Endothelial cell (in vitro differentiated cells): ENCODE data around the gene GDF2. TPM values are rescaled to one million over a fixed set of nuclear protein-coding genes. Genes with fewer than 3 reads are reported as not detected.

Experiments
- DNase-seq: peaks from one replicate; pipeline ENCODE4 v3.0.0; 2021; ENCODE audit warnings: low spot score
- H3K27ac Mint-ChIP-seq: one replicate; pipeline ENCODE4 v1.8.0; 2021; ENCODE audit warnings: mixed read lengths, inconsistent platforms; ENCODE audit not compliant: unreplicated experiment
- H3K27me3 Mint-ChIP-seq: one replicate; pipeline ENCODE4 v1.8.0; 2021; ENCODE audit warnings: mild to moderate bottlenecking, moderate library complexity, mixed read lengths, inconsistent platforms; ENCODE audit not compliant: unreplicated experiment
- H3K36me3 Mint-ChIP-seq: one replicate; pipeline ENCODE4 v1.8.0; 2021; ENCODE audit warnings: mild to moderate bottlenecking, low read depth, mixed read lengths, inconsistent platforms; ENCODE audit not compliant: unreplicated experiment
- H3K4me1 Mint-ChIP-seq: one replicate; pipeline ENCODE4 v1.8.0; 2021; ENCODE audit warnings: mild to moderate bottlenecking, mixed read lengths, inconsistent platforms; ENCODE audit not compliant: unreplicated experiment
- H3K4me3 Mint-ChIP-seq: one replicate; pipeline ENCODE4 v1.8.0; 2021; ENCODE audit warnings: mild to moderate bottlenecking, mixed read lengths, inconsistent platforms; ENCODE audit not compliant: unreplicated experiment
- H3K9me3 Mint-ChIP-seq: one replicate; pipeline ENCODE4 v1.8.0; 2021; ENCODE audit warnings: mixed read lengths, inconsistent platforms; ENCODE audit not compliant: unreplicated experiment
- total RNA-seq: library from RNA; stranded (reverse); fragmentation: NEBNext Ultra II Directional; extraction: Animal tissue kit (Norgen Biotek cat#: 25700); gene quantifications from one replicate; pipeline ENCODE4 v1.2.1, GENCODE V29; 2021; ENCODE audit not compliant: unreplicated experiment
- TF ChIP-seq, protein P1 (sequence below): fragments of 200-600 bp; sonication (generic); IDR thresholded peaks from one replicate; pipeline ENCODE4 v1.5.0; 2021; ENCODE audit warnings: antibody characterized with exemption; ENCODE audit not compliant: unreplicated experiment

Gene GDF2
- total RNA-seq, 1 donor from 2014 or later, result not detected

DNA sequence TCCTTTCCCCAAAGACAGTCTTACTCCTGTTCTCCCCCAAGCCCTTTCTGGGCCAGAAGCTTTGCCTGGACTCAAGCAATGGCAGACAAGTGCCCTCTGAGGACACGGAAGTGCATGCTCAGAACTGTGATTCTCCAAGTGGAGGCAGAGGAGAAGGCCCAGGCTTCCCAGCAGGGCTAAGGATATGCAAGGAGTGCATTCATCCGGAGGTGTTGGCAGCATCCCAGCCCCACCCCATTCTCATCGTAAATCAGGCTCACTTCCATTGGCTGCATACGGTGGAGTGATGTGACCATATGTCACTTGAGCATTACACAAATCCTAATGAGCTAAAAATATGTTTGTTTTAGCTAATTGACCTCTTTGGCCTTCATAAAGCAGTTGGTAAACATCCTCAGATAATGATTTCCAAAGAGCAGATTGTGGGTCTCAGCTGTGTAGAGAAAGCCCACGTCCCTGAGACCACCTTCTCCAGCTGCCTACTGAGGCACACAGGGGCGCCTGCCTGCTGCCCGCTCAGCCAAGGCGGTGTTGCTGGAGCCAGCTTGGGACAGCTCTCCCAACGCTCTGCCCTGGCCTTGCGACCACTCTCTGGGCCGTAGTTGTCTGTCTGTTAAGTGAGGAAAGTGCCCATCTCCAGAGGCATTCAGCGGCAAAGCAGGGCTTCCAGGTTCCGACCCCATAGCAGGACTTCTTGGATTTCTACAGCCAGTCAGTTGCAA, 24.5 kb downstream of the GDF2 start:
- peaks cover 5% of the 10 kb centered on the region for H3K27me3 Mint-ChIP-seq
- TF ChIP-seq, protein P1, sequence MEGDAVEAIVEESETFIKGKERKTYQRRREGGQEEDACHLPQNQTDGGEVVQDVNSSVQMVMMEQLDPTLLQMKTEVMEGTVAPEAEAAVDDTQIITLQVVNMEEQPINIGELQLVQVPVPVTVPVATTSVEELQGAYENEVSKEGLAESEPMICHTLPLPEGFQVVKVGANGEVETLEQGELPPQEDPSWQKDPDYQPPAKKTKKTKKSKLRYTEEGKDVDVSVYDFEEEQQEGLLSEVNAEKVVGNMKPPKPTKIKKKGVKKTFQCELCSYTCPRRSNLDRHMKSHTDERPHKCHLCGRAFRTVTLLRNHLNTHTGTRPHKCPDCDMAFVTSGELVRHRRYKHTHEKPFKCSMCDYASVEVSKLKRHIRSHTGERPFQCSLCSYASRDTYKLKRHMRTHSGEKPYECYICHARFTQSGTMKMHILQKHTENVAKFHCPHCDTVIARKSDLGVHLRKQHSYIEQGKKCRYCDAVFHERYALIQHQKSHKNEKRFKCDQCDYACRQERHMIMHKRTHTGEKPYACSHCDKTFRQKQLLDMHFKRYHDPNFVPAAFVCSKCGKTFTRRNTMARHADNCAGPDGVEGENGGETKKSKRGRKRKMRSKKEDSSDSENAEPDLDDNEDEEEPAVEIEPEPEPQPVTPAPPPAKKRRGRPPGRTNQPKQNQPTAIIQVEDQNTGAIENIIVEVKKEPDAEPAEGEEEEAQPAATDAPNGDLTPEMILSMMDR, result no peak

DNA sequence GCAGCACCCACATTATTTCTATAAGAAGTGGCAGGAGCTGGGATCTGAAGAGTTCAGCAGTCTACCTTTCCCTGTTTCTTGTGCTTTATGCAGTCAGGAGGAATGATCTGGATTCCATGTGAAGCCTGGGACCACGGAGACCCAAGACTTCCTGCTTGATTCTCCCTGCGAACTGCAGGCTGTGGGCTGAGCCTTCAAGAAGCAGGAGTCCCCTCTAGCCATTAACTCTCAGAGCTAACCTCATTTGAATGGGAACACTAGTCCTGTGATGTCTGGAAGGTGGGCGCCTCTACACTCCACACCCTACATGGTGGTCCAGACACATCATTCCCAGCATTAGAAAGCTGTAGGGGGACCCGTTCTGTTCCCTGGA, 25.0 kb downstream of the GDF2 start:
- H3K36me3 Mint-ChIP-seq, result no peaks in the 10 kb centered on the region
- H3K4me3 Mint-ChIP-seq, result no peak overlapping the region
- no peak for DNase-seq
- no peaks in the 10 kb centered on the region for H3K9me3 Mint-ChIP-seq
- H3K4me1 Mint-ChIP-seq, result no peaks in the 10 kb centered on the region
- no peak overlapping the region for H3K27ac Mint-ChIP-seq
- peaks cover 5% of the 10 kb centered on the region for H3K27me3 Mint-ChIP-seq
- TF ChIP-seq, protein P1, result no peak

More for the DNA sequence above, 24.5 kb downstream of the GDF2 start:
- no peak for DNase-seq
- H3K27ac Mint-ChIP-seq, result no peak overlapping the region
- H3K36me3 Mint-ChIP-seq, result no peaks in the 10 kb centered on the region
- H3K4me3 Mint-ChIP-seq, result no peak overlapping the region
- H3K9me3 Mint-ChIP-seq, result no peaks in the 10 kb centered on the region
- no peaks in the 10 kb centered on the region for H3K4me1 Mint-ChIP-seq

DNA sequence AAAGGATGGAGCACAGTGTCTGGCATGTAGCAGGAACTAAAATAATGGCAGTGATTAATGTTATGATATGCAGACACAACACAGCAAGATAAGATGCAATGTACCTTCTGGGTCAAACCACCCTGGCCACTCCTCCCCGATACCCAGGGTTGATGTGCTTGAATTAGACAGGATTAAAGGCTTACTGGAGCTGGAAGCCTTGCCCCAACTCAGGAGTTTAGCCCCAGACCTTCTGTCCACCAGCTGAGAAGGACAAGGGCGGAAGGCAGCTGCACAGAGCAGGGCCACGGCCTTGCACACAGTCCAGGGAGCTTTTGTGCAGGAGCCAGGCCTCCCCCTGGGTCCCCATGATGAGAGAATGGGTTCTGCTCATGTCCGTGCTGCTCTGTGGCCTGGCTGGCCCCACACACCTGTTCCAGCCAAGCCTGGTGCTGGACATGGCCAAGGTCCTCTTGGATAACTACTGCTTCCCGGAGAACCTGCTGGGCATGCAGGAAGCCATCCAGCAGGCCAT, 25.9 kb downstream of the GDF2 start, which contains the start of gene RBP3:
Gene RBP3 (plus strand): TSS at position 226 of the 514 bp plus-strand sequence. CDS start 122 bp downstream, at position 348.
- no peak for DNase-seq
- TF ChIP-seq, protein P1, result no peak
- Mint-ChIP-seq H3K27me3 (peaks cover 7% of the 10 kb centered on the region), H3K27ac (no peak within 1 kb of the TSS), H3K4me3 (no peak within 1 kb of the TSS), H3K36me3 (no peaks in the 10 kb centered on the region), H3K9me3 (no peaks in the 10 kb centered on the region), H3K4me1 (no peaks in the 10 kb centered on the region)

DNA sequence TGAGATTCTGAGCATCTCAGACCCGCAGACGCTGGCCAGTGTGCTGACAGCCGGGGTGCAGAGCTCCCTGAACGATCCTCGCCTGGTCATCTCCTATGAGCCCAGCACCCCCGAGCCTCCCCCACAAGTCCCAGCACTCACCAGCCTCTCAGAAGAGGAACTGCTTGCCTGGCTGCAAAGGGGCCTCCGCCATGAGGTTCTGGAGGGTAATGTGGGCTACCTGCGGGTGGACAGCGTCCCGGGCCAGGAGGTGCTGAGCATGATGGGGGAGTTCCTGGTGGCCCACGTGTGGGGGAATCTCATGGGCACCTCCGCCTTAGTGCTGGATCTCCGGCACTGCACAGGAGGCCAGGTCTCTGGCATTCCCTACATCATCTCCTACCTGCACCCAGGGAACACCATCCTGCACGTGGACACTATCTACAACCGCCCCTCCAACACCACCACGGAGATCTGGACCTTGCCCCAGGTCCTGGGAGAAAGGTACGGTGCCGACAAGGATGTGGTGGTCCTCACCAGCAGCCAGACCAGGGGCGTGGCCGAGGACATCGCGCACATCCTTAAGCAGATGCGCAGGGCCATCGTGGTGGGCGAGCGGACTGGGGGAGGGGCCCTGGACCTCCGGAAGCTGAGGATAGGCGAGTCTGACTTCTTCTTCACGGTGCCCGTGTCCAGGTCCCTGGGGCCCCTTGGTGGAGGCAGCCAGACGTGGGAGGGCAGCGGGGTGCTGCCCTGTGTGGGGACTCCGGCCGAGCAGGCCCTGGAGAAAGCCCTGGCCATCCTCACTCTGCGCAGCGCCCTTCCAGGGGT, 26.6 kb downstream of the GDF2 start:
- H3K4me3 Mint-ChIP-seq, result no peak overlapping the region
- H3K36me3 Mint-ChIP-seq, result no peaks in the 10 kb centered on the region
- H3K27me3 Mint-ChIP-seq, result peaks cover 7% of the 10 kb centered on the region
- TF ChIP-seq, protein P1, result no peak
- no peak for DNase-seq
- H3K4me1 Mint-ChIP-seq, result no peaks in the 10 kb centered on the region
- H3K9me3 Mint-ChIP-seq, result no peaks in the 10 kb centered on the region
- H3K27ac Mint-ChIP-seq, result no peak overlapping the region

DNA sequence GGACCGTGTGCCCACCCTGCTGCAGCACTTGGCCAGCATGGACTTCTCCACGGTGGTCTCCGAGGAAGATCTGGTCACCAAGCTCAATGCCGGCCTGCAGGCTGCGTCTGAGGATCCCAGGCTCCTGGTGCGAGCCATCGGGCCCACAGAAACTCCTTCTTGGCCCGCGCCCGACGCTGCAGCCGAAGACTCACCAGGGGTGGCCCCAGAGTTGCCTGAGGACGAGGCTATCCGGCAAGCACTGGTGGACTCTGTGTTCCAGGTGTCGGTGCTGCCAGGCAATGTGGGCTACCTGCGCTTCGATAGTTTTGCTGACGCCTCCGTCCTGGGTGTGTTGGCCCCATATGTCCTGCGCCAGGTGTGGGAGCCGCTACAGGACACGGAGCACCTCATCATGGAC, 27.3 kb downstream of the GDF2 start:
- peaks cover 7% of the 10 kb centered on the region for H3K27me3 Mint-ChIP-seq
- DNase-seq, result no peak
- no peak overlapping the region for H3K27ac Mint-ChIP-seq
- no peak overlapping the region for H3K4me3 Mint-ChIP-seq
- TF ChIP-seq, protein P1, result no peak
- no peaks in the 10 kb centered on the region for H3K9me3 Mint-ChIP-seq
- H3K4me1 Mint-ChIP-seq, result no peaks in the 10 kb centered on the region
- H3K36me3 Mint-ChIP-seq, result no peaks in the 10 kb centered on the region
